Sigmoid colon (tissue), 4 donors: Measurements from ENCODE around the gene ZFYVE26.

ENCODE experiments used
- POLR2A ChIP-seq, 2 donors: fragments of 450-650 bp; IDR thresholded peaks; one replicate each; pipeline ENCODE4 v1.6.1; 2016; ENCODE audit warnings: antibody characterized with exemption in 2 of 2, mild to moderate bottlenecking in 2 of 2, moderate library complexity in 2 of 2
- POLR2AphosphoS5 ChIP-seq, 4 donors: sonication (generic); formaldehyde crosslinking; IDR thresholded peaks; one replicate each; pipeline ENCODE4 v1.6.1; 2017; ENCODE audit warnings: antibody characterized with exemption in 4 of 4
- TF ChIP-seq, protein P1 (sequence below), 4 experiments: fragments of 450-650 bp in 3 of 4; fragments of 200-600 bp in 1 of 4; IDR thresholded peaks; one replicate each; pipeline ENCODE4 v1.5.1; 2016 to 2019; ENCODE audit warnings: antibody characterized with exemption in 4 of 4, mild to moderate bottlenecking in 3 of 4, moderate library complexity in 2 of 4

DNA sequence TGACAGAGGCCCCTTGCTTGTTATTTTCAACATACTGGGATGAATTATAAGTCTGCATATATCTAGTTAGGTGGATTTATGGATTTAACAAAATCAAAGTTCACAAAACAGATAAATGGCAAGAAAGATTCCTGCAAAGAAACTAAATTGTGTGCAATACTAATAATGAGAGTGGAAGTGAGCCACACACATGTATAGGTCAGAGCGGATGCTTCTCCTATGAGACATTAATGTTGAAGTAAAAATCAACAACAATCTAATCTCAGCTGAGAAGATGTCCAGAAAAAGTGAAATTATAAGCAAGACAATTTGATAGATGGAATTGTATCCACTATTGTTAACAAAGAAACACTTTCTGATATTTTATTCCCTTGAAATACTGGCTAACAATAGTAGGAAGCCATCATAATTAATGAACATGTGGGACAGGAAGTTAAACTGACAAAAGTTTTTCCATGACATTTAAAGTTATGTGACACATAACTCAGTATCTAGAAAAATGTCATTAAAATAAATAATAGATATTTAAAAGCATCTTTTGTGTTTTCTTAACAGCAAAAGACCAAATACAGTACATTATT, 42.9 kb upstream of the ZFYVE26 start:
- TF ChIP-seq, protein P1, sequence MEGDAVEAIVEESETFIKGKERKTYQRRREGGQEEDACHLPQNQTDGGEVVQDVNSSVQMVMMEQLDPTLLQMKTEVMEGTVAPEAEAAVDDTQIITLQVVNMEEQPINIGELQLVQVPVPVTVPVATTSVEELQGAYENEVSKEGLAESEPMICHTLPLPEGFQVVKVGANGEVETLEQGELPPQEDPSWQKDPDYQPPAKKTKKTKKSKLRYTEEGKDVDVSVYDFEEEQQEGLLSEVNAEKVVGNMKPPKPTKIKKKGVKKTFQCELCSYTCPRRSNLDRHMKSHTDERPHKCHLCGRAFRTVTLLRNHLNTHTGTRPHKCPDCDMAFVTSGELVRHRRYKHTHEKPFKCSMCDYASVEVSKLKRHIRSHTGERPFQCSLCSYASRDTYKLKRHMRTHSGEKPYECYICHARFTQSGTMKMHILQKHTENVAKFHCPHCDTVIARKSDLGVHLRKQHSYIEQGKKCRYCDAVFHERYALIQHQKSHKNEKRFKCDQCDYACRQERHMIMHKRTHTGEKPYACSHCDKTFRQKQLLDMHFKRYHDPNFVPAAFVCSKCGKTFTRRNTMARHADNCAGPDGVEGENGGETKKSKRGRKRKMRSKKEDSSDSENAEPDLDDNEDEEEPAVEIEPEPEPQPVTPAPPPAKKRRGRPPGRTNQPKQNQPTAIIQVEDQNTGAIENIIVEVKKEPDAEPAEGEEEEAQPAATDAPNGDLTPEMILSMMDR (IDR thresholded peaks at IDR 0.05), result no peak
- no peak for TF ChIP-seq POLR2AphosphoS5 (IDR thresholded peaks at IDR 0.05)
- no peak for TF ChIP-seq POLR2A (IDR thresholded peaks at IDR 0.05)
